GM18499 (cell line): ENCODE measurements around the gene VPS9D1.
A peak's percentile ranks its signal among the peaks of the same experiment; 100 is the strongest.
"Not testable (repeated sequence)": the region's sequence is repeated elsewhere in the genome, so short reads cannot be mapped to it uniquely, and the experiment has no call there.

Source experiments
- ATAC-seq: cut with Tn5 transposase; IDR thresholded peaks from one replicate; pipeline ENCODE4 v1.9.1; 2021; ENCODE audit warnings: moderate number of reproducible peaks; ENCODE audit not compliant: insufficient read depth, unreplicated experiment

VPS9D1 gene

DNA sequence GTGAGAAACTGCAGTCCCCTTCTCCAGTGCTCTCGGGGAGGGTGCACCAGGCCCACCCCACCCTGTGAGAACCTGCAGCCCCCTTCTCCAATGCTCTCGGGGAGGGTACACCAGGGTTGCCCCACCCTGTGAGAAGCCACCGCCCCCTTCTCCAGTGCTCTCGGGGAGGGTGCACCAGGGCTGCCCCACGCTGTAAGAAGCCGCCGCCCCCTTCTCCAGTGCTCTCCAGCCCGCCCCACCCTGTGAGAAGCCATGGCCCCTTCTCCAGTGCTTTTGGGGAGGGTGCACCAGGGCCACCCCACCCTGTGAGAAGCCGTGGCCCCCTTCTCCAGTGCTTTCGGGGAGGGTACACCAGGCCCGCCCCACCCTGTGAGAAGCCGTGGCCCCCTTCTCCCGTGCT is 50.9 kb downstream of the VPS9D1 start:
- ATAC-seq = no peak

- no peak for ATAC-seq
These were observed 51.9 kb downstream of the VPS9D1 start for GRCh38 chr16:89668790-89669158.

DNA sequence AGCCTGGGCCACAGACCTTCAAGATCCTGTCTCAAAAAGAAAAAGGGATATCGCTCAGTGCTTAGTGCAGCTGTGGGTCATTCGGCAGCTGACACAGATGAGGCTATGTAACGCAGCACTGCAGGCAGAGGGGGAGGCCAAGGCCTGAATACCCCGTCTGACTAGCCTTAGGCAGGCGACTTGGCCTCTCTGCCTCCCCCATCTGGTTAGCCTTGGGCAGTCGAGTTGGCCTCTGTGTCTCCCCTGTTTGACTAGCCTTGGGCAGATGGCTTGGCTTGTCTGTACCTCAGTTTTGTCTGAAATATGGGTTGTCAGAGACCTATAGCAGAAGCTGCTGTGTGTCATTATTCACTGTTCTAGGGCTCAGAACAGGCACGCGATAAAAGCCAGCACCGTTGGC is 53.1 kb downstream of the VPS9D1 start:
- ATAC-seq = no peak

GRCh38 chr16:89667000-89667399 is 53.7 kb downstream of the VPS9D1 start:
- ATAC-seq = not testable (repeated sequence)

- not testable (repeated sequence) for ATAC-seq
These were observed 56.5 kb downstream of the VPS9D1 start for GRCh38 chr16:89664238-89664637.

GRCh38 chr16:89661215-89661614 is 59.5 kb downstream of the VPS9D1 start:
- no peak for ATAC-seq

- no peak for ATAC-seq
These were observed 60.6 kb downstream of the VPS9D1 start for GRCh38 chr16:89660146-89660545.

GRCh38 chr16:89658221-89658879 is 62.3 kb downstream of the VPS9D1 start:
- no peak for ATAC-seq

- ATAC-seq = peak; percentile 66
These were observed 63.1 kb downstream of the VPS9D1 start, which contains the start of the genes CHMP1A and SPATA33 for GRCh38 chr16:89657442-89658220. TSS of gene CHMP1A (minus strand) at chr16:89657708. CDS start at chr16:89657588, 120 bp downstream. TSS of gene SPATA33 (plus strand) at chr16:89657836. CDS start at chr16:89657912, 76 bp downstream.
